Measurements from ENCODE around the gene ACO2.

- TF ChIP-seq CTCF (IDR thresholded peaks at IDR 0.05) (no peak), REST (IDR thresholded peaks at IDR 0.05; ENCODE audit: insufficient read depth in 1 of 2, low read depth in 2 of 2, low read length in 1 of 2) (no peak), TCF7L2 (IDR thresholded peaks at IDR 0.05; ENCODE audit: low read depth, low read length) (no peak)
Observed at GRCh38 chr22:41544671-41545476, 76.0 kb downstream of the ACO2 start.
